Left renal pelvis (tissue), 4 donors: ENCODE measurements around the gene MARCHF3. TPM values are rescaled to one million over a fixed set of nuclear protein-coding genes. Genes with fewer than 3 reads are reported as not detected.
"Not testable (repeated sequence)": the region's sequence is repeated elsewhere in the genome, so short reads cannot be mapped to it uniquely, and the experiment has no call there.

Experiments
- DNase-seq, 4 donors: peaks; one replicate each; pipeline ENCODE4 v3.0.0-alpha.2; 2013; ENCODE audit warnings: low read depth in 4 of 4, low spot score in 3 of 4
- polyA plus RNA-seq, 4 donors: library from polyadenylated mRNA; unstranded; fragments of 120-200 nt; gene quantifications; one replicate each; pipeline ENCODE4 v1.2.1, GENCODE V29; 2013; ENCODE audit not compliant: insufficient read length in 4 of 4

The MARCHF3 gene
- polyA plus RNA-seq, 4 donors = 4.0 to 7.6 (median 7.3) TPM

- DNase-seq = no peak
These were observed 66.5 kb downstream of the MARCHF3 start for GRCh38 chr5:126963822-126964375.

GRCh38 chr5:126961702-126962101 is 68.7 kb downstream of the MARCHF3 start:
- DNase-seq = no peak

- DNase-seq = no peak
These were observed 69.2 kb downstream of the MARCHF3 start for GRCh38 chr5:126961128-126961527.

- no peak for DNase-seq
These were observed 71.2 kb downstream of the MARCHF3 start for GRCh38 chr5:126959188-126959587.

- no peak for DNase-seq
These were observed 73.4 kb downstream of the MARCHF3 start for GRCh38 chr5:126956991-126957390.

GRCh38 chr5:126954981-126955380 is 75.4 kb downstream of the MARCHF3 start:
- no peak for DNase-seq

GRCh38 chr5:126953640-126954039 is 76.7 kb downstream of the MARCHF3 start:
- DNase-seq = no peak

- no peak for DNase-seq
These were observed 80.9 kb downstream of the MARCHF3 start for GRCh38 chr5:126949475-126949874.

- DNase-seq = no peak
These were observed 81.9 kb downstream of the MARCHF3 start for GRCh38 chr5:126948453-126948852.

GRCh38 chr5:126948011-126948355 is 82.4 kb downstream of the MARCHF3 start:
- no peak for DNase-seq

- DNase-seq = no peak
These were observed 83.0 kb downstream of the MARCHF3 start for GRCh38 chr5:126947146-126948010.

GRCh38 chr5:126942908-126943307 is 87.5 kb downstream of the MARCHF3 start:
- DNase-seq = not testable (repeated sequence)

- no peak for DNase-seq
These were observed 89.0 kb downstream of the MARCHF3 start for GRCh38 chr5:126941403-126941802.

- DNase-seq = no peak
These were observed 90.5 kb downstream of the MARCHF3 start for GRCh38 chr5:126939887-126940286.

- no peak for DNase-seq
These were observed 91.9 kb downstream of the MARCHF3 start for GRCh38 chr5:126938466-126938865.

GRCh38 chr5:126937771-126938170 is 92.6 kb downstream of the MARCHF3 start:
- DNase-seq = no peak

GRCh38 chr5:126936775-126937418 is 93.5 kb downstream of the MARCHF3 start:
- no peak for DNase-seq

GRCh38 chr5:126931963-126932660 is 98.2 kb downstream of the MARCHF3 start:
- no peak for DNase-seq

- no peak for DNase-seq
These were observed 102.3 kb downstream of the MARCHF3 start for GRCh38 chr5:126928041-126928440.

GRCh38 chr5:126927429-126927828 is 102.9 kb downstream of the MARCHF3 start:
- peak in 2 of 4 donors; percentile 39 to 48 for DNase-seq

- no peak for DNase-seq
These were observed 104.2 kb downstream of the MARCHF3 start for GRCh38 chr5:126926187-126926586.
